Stimulated activated CD4-positive, alpha-beta T cell treated with anti-CD3 and anti-CD28 coated beads, TNF-alpha, amount 100 ng/mL, for 24 hours (primary cell): ENCODE measurements around the gene TSPOAP1.

Source experiments
- DNase-seq, 3 experiments: peaks; one replicate each; pipeline ENCODE4 v3.0.0-alpha.2; 2020; ENCODE audit warnings: low read depth in 3 of 3

Gene TSPOAP1

DNA sequence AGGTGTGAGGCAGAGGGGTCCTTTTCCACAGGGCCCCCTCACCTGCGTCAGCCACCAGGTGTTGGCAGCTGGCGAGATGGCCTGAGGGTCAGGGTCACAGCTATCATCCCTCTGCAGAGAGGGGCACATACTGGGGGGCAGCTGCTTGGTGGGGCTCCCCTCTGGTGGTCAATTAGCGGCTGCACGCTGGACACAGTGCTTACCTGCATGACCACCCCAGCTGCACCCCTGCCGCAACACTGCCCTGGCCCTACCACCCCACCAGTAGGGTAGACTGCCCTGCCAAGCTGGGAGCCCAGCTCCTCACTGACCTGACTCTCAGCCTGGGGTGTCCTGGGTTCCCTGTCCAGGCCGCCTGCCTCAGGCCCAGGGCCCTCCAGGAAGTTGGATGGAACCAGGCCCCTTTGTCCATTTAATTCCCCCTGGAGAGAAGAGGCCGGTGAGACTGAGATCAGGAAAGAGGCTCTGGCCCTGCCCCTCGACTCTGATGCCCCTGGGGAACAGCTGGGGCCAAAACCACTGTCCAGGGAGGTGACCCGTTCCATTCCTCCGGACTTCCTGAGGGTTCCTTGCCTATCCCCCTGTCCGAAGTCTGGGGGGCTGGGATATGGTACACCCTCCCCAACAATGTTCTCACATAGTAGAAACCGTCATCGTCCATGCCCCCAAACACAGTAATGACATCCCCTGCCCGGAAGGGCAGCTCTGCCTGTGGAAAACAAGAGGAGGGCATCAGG, 23.7 kb downstream of the TSPOAP1 start:
- no peak for DNase-seq

DNA sequence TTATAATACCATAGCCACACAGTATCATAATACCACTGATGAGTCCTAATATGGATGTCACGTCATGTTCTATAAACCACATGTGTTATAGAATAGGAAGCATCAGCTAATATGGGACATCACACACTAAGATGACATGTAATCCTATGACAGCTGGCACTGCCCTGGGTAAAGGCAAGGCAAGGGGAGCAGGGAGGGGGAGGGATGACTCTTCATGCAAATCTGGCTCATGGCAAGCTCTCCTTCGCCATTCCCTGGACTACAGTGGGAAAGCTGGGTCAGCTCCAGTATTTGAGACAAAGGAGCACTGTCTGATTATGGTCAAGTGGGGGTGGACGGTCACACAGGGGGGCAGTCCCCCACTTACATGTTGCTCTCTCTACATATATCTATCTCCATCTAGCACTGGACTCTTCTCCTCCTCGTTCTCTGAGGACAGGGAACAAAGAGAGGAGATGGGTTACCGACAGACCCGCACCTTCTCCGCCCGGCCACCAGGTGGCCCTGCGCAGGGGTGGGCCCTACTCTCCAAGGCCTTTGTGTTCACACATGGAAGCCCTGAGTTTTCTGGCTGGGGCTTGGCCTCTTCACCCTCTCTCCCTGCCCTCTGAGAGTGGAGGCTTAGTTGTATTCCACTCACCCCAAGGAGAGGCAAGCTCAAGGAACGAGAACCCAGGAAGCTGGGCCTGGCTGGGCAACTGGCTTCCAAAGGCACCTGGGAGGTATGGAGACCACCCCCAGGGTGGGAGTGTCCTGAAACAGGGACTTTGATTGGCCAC, 24.4 kb downstream of the TSPOAP1 start:
- DNase-seq: peak in 1 of 3 experiments; percentile 63

DNA sequence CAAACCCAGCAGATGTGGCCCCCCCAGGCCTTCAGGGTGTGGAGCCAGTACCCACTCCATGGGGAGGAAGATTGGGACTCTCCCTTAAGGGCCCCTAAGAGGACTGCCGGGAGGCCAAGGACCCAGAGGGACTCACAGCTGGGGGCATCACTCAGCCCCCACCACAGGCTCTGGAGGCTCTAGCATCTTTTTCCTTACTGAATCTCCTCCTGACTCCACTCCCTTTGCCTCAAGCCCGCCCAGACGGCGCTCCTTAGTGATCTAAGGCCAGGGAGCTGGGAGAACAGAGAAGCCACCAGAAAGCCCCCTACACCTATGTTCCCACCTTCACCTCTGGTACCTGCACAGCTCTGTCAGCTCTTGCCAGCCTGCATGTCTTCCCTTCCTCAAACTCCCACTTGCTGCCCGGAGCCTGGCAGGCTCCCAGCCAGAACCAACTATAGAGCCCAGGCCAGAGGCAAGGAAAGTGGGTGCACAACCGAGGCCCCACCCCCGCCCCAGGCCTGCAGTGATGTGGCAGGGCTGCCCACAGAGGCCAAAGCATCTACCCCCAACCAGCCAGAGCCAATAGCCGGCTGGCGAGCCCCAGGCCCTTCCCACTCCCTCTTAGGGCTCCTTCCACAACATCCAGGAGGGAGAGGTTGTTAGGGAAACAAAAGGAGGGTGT, 25.5 kb downstream of the TSPOAP1 start:
- no peak for DNase-seq

DNA sequence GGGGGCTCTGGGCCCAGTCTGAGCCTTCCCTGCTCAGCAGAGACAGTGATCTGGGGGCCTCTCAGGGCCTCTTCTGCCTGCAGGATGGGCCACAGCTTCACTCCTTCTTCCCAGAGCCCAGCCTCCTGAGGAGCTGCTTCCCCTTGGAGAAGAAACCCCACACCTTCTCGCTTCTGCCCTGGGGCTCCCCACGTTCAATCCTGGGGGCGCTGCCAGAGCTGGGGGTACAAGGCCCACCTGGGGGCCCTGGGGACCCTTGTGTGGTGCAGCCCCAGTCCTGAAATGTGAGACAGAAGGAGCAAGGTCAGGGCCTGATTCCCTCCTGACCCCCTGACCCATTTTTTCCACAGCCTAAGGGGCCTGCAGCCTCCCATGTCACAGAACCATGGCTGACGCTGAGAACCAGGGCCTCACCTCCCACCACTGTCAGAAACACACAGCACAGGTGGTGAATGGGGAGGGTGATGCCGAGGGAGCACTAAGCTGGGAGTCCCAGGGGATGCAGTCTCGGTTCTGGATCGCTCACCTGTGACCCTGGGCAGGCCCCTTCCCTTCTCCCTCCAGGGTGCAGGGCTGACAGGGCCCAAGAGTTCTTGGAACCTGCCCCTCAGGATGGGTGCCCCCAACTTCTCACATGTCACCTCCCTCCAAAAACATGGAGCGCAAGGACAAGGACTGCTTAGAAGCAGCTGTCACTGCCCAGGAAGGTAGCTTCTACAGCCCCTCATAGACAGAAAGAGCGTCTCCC, 26.2 kb downstream of the TSPOAP1 start:
- DNase-seq: no peak

DNA sequence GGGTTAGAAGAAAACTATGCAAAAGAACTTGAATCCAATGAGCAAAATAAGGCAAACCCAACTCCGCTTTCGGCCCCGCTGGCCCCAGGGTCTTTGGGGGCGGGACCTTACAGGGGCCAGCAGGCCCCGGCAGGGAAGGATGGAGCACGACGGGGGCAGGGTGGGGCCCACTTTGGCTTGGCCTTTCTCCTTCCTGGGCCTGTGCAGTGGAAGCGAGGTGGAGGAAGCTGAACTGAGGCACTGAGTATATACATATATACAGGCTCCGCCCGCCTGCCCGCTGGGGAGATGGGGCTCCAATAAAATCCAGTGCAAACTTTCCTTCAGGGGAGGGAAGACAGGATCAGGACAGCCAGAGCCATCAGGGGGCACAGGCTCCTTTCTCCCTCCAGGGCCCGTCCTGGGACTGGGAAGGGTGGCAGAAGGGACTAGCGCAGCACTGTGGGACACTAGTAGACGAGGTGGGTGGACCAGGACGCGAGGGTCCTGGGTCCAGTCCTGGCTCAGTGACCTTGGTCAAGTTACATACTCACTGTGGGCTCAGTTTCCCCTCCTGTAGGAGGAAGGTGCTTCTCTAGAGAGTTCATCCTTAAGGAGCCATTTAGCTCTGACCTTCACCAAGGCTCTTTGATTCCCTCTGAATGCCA, 27.0 kb downstream of the TSPOAP1 start:
- DNase-seq: no peak

DNA sequence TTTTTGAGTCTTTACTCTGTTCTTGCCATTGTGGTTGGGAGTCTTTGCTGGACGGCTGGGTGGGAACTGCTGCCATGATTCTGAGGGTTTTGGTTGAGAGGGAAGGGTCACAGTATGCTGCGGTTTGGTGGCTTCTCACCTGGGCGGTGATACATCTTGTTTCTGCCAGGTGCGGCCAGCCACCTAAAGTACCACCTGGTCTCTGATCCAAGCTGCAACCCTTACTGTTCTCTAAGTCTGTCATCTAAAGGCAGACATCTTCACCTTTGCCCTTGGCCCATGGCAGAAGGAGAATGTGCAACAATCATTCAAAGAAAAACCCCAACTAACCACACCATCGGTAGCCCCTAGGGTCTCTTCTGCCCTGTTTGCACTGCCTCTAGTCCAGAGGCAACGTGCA, 28.3 kb downstream of the TSPOAP1 start:
- DNase-seq: no peak

DNA sequence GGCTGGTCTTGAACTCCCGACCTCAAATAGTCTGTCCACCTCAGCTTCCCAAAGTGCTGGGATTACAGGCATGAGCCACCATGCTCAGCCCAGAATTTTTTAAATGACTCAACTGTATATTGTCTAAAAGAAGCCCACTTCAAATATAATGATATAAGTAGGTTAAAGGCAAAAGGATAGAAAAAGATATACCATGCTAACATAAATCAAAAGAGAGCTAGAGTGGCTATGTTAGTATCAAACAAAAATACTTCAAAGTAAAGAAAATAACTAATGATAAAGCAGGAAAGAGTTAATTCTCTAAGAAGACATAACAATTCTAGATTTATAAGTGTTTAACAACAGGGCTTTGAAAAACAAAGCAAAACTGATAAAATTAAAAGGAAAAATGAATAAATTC, 34.6 kb downstream of the TSPOAP1 start:
- no peak for DNase-seq

DNA sequence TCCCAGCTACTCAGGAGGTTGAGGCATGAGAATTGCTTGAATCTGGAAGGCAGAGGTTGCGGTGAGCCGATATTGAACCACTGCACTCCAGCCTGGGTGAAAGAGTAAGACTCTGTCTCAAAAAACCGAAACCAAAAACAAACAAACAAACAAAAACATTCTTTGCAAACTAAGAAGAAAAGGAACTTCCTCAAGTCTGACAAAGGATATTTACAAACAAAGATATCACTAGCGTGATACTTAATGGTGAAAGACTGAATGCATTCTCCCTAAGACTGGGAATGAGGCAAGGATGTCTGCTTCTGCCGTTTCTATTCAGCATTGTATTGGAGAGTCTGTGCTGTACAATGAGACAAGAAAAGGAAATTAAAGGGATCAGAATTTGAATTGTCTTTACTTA, 37.3 kb downstream of the TSPOAP1 start:
- DNase-seq: no peak

DNA sequence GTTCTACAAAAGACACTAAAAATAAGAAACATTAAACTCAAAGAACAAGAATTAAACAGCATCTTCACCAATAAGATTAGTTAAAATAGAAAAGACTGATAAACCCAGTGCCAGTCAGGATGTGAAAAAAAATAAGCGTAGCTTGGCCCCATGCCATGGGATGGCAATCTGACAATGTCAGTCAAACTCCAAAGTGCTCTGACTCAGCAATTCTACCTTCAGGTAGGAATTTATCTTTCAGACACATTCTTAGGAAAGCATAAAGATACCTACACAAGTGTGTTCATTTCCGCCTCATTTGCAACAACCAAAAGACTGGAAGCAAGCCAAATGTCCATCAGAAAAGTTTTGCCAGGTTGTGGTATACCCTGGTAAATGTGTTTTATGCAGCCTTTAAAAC, 38.7 kb downstream of the TSPOAP1 start:
- DNase-seq: no peak

DNA sequence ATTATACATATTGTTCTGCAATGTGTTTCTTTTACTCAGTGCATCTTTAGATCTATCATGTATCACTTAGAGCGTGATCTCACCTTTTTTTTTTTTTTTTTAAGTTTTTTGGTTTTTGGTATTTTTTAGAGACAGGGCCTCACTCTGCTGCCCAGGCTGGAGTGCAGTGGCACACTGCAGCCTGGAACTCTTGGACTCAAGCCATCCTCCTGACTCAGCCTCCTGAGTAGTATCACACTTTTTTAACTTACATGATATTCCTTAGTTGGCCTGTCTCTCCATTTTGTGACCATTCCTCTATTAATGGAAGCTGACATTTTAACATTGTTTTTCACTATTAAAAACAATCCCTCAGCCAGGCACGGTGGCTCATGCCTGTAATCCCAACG, 43.2 kb downstream of the TSPOAP1 start:
- no peak for DNase-seq

DNA sequence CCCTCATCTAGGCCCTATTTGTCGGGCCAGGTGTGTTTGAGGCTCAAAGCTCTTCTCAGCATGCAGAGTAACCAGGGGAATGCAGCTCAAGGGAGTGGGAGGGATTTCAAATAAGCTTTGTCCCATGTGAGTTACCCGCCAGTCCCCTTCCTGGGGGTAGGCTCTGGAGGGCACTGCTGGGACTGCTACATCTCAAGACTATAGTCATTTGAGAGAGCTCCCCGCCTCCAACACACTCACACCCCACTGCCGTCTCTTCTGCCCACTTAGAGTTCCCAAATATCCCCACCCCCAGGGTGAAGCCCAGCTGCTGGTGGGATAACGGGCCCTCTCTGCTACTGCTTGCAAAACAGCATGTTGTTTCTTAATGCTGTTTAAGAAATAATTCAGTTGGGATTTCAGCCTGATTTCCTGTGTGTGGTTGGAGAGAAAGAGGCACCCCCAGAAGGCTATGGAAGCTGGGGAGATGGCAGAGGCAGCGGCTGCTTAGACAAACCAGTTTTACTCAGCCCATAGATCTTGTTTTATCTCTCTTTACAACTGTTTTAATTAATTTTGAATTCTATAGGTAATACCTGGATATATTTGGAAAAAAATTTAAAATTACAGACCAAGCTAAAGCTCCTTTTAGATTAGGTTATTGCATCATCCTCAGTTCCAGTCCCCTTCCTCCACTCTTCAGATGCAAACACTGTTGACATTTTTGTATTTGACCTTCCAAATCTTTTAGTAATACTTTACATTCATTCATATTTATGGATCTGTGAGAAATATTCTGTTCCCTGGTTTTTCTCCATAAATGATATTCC, 43.8 kb downstream of the TSPOAP1 start:
- no peak for DNase-seq

DNA sequence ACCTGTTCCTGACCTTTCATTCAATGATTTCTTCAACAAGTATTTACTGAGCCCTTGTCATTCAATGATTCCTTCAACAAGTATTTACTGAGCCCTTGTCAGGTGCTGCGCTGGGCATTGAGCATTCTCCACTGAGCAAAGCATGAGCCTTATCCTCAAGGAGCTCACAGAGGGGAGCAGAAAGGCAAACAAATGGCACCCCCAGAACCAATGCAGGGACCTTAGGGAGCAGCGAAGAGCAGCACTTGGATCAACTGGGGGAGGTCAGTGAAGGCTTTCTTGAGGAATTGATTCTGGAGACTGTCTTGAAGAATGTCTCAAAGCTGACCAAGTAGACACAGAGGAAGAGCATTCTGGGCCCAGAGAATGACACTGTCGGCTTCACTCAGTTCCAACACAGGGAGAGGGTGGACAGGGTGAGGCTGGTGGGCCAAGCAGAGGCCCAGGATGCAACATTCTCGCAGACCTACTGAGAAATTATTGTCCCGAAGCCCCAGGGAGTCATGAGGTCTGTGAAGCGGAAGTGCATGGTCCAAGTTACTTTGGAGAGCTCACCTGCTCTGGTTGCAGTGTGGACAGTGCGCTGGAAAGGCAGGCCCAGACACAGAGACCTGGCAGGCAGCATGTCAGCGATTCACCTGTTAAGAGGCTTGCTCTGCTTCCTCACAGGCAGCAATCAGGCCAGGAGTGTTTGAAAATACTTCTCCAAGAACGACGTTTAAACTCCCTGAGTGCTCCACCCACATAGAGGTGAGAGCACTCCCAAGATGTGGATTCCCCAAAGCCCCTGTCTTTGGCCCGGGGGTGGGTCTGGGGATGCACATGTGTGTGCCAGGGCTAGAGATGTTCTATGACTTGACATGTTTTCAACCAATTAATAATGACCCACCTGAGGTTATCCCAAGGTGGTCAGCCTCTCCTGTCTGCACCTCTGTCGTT, 44.7 kb downstream of the TSPOAP1 start:
- DNase-seq: no peak

DNA sequence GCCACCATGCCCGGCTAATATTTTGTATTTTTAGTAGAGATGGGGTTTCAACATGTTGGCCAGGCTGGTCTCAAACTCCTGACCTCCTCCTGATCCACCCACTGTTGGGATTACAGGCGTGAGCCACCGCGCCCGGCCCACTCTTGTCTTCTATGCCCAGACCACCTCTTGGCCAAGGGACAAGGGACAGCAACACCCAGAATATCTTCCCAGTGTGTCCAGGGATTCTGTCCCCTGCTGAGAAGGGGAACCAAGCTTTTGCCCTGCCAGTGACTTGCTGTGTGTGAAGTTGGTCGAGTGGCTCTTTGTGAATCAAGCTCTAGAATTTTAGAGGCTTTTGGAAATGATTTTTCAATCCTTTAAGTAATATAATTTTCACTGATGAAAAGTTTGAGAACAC, 46.2 kb downstream of the TSPOAP1 start:
- no peak for DNase-seq

DNA sequence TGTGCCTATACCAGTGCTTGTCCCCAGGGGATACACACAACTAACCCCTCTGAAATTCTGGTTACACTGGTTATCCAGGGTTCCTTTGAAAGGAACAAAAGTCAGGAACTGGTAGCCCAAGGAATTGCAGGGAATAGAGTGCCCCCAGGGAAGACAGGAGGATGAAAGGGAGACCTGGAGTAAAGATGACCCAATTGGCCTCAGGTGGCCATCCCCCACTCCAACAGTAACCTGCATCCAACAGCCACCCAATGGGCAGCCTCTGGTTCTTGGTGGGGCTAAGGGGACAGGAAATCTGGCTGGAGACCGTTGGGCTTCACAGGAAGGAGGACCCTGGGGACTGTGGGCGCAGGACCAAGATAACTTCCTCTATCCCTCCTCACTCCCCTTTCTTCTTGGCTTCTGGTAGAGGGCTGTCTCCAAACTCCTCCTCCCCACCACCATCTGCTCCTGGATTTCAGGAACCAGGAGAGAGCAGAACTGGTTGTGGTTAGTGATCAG, 47.0 kb downstream of the TSPOAP1 start:
- no peak for DNase-seq

DNA sequence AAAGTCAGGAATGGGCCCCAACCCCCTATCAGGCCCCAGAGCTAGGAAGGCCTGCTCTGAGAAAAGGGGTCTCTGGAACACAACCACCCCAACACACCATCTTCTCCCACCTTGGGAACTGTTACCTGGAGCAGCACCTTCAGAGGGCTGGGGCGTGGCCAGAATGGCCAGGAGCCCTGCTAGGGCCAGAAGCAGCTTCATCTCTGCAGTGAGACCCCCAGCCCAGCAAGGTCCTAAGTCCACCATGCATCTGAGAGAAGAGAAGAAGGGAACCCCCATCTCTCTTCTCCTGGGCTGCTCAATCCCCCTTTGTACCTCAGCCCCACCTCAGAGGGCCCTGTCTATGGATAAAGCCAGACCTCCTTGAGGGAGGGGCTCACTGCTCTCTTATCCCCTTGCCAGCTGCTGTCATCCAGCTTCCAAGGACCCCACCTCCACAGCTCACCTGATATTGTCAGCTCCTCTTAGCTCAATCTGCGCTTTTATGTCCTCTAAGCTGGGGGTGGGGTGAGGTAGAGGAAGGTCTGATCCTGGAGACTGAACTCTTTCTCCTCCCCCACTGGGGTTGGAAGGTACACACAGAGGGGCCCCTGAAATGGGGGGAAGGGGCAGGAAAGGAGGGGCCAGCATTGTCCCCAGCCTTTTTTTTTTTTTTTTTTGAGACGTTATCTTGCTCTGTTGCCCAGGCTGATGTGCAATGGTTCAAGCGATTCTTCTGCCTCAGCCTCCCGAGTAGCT, 47.9 kb downstream of the TSPOAP1 start, which contains the start of gene MPO:
Gene MPO, minus strand, starts transcription at position 456 of the 738 bp plus-strand sequence. Its CDS starts 177 bp downstream, at position 279.
- DNase-seq: no peak

DNA sequence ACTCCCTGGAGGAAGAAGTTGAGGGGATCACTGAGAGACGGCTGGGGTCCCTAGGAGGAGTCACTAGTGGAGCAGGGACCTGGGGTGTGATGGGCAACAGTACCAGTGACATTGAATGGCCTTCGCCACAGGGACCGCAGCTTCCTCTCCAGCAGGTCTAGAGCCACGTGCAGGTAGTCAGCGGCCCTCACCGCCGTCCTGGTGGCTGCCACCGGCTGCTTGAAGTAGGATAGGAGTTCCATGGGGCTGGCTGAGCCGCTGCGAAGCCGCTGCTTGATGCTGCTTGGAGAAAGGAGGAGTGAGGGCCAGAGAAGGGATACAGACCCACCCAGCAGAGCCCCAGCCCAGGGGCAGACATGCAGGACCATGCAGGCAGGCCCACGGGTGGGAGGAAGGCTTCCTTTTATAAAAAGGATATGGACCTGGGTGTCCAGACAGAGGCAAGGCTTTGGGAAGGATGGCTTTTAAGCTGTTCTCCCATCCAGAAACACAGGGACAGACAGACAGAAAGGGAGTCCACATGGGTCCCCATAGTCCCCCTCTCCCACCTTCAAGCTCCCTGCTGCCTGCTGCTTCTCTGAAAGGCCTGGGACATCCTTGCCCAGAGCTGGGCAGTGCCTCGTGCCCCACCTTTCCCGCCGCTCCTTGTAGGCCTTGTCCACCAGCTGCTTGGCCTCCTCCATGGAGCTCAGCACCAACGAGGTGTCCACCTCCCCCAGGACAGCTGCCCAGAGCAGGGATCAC, 48.7 kb downstream of the TSPOAP1 start:
- DNase-seq: no peak

DNA sequence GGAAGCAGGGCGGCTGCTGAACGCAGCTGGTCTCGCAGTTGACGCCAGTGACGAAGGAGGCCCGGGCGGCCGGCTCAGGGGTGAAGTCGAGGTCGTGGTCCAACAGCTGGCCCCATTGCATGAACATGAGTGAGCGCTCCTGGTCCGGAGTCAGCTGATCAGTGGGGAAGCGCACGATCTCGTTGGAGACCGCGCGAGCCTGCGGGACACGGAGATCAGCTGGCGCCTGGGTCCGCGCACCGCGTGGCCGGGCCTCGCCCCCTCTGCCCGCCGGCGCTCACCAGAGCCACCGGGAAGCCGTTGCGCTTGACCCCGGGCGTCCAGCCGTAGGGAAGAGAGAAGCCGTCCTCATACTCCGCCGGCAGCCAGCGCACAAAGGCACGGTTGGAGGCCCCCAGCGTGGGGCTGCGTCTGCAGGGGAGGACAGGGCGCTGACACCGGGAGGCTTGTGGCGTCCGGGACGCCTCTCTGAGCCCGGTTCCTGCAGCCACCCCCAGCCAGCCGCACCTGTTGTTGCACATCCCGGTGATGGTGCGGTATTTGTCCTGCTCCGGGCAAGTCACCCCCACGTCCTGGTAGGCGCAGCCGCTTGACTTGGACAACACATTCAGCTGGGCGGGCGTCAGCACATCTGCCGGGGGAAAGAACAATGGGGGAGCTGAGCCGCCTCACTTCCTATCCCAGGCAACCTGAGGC, 49.4 kb downstream of the TSPOAP1 start:
- DNase-seq: no peak
